Measurements from ENCODE around the gene ATP2C1. TPM values are rescaled to one million over a fixed set of nuclear protein-coding genes. Genes with fewer than 3 reads are reported as not detected.

The ATP2C1 gene
- total RNA-seq, 8 experiments from 2014 or later = 41.6 to 79.3 (median 65.7) TPM

DNA sequence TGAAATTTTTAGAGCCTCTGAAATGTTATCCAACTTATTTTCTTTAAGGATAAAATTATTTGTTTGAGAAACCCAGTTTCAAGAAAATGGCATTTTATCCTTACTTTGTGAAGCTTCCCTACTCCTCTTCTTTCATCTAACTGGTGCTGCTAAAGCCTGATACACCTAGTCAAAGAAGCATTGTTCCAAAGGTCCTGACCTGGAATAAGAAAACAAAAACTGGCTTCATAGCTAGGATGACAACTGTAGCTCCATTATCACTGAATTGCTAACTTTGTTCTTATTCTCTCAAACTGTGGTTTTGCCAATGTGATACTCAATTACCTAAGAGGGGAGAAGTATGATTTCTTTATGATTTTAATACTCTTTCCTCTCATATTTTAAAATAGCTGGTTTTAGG is 27.6 kb upstream of the ATP2C1 start:
- in situ Hi-C loops (cut with MboI; ENCODE audit: low pct_unique_long_range_greater_than_20kb in 2 of 9, low sequenced_read_pairs in 9 of 9, unreplicated experiment in 9 of 9) = no loop called here
- ATAC-seq (replicated peaks in 6 of 8) = no peak
- Histone ChIP-seq H3K4me1 (replicated peaks in 1 of 2) (no peaks in the 10 kb centered on the region), H3K27ac (no peak overlapping the region), H3K4me3 (no peak overlapping the region)

DNA sequence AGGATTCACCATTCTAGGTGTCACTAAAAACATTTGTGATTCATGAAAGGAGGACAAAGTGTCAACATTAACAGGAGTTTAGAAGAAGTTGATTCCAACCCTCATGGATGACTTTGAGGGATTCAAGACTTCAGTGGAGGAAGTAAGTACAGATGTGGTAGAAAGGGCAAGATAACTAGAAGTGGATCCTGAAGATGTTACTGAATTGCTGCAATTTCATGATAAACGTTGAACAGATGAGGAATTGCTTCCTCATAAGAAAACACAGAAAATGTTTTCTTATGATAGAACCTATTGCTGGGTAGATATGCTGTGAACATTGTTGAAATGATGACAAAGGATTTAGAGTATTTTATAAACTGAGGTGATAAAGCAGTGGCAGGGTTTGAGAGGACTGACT is 23.5 kb upstream of the ATP2C1 start:
- 20 to 100% (median 69%) methylated on average over 1 of the region's 1 CpG; no CpG with 5 or more reads in 4 of the 10 experiments for WGBS, 10 experiments
- H3K4me1 ChIP-seq (replicated peaks in 1 of 2) = no peaks in the 10 kb centered on the region
- in situ Hi-C loops (cut with MboI; ENCODE audit: low pct_unique_long_range_greater_than_20kb in 2 of 9, low sequenced_read_pairs in 9 of 9, unreplicated experiment in 9 of 9) = no loop called here
- no peak for ATAC-seq (replicated peaks in 6 of 8)
- H3K4me3 ChIP-seq = no peak overlapping the region
- no peak overlapping the region for H3K27ac ChIP-seq

DNA sequence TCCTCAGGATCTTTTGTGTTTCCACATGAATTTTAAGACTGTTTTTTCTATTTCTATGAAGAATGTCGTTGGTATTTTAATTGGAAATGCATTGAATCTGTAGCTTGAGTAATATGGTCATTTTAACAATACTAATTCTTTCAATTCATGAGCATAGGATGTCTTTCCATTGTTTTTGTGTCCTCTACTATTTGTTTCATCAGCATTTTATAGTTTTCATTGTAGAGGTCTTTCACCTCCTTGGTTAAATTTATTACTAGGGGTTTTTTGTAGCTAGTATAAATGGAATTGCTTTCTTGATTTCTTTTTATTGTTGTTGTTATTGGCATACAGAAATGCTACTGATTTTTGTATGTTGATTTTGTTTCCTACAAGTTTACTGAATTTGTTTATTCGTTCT is 17.3 kb upstream of the ATP2C1 start:
- Histone ChIP-seq H3K4me1 (replicated peaks in 1 of 2) (no peaks in the 10 kb centered on the region), H3K27ac (no peak overlapping the region), H3K4me3 (no peak overlapping the region)
- in situ Hi-C loops (cut with MboI; ENCODE audit: low pct_unique_long_range_greater_than_20kb in 2 of 9, low sequenced_read_pairs in 9 of 9, unreplicated experiment in 9 of 9) = loop anchor here in 4 of 9 experiments (25.0 kb wide), 1 partner anchor 114 kb away; no protein-coding TSS in a partner anchor
- no peak for ATAC-seq (replicated peaks in 6 of 8)
- WGBS, 10 experiments = 3 to 60% (median 45%) methylated on average over 1 to 2 of the region's 2 CpGs

- ATAC-seq (replicated peaks in 6 of 8) = no peak
- H3K27ac ChIP-seq = no peak overlapping the region
- in situ Hi-C loops (cut with MboI; ENCODE audit: low pct_unique_long_range_greater_than_20kb in 2 of 9, low sequenced_read_pairs in 9 of 9, unreplicated experiment in 9 of 9) = loop anchor here in 4 of 9 experiments (25.0 kb wide), 1 partner anchor 116 kb away; no protein-coding TSS in a partner anchor
- no peak overlapping the region for H3K4me3 ChIP-seq
- H3K4me1 ChIP-seq (replicated peaks in 1 of 2) = no peaks in the 10 kb centered on the region
Measured at GRCh38 chr3:130878464-130878863, 15.4 kb upstream of the ATP2C1 start.

GRCh38 chr3:130889416-130889946 is 4.4 kb upstream of the ATP2C1 start:
- H3K4me1 ChIP-seq (replicated peaks in 1 of 2) = peaks cover 0 to 5% of the 10 kb centered on the region in 2 donors
- H3K27ac ChIP-seq = no peak overlapping the region
- ATAC-seq (replicated peaks in 6 of 8) = no peak
- H3K4me3 ChIP-seq = no peak overlapping the region
- in situ Hi-C loops (cut with MboI; ENCODE audit: low pct_unique_long_range_greater_than_20kb in 2 of 9, low sequenced_read_pairs in 9 of 9, unreplicated experiment in 9 of 9) = loop anchor here in 4 of 9 experiments (25.0 kb wide), 1 partner anchor 127 kb away; no protein-coding TSS in a partner anchor
- WGBS, 10 experiments = 0 to 100% (median 53%) methylated on average over 1 of the region's 1 CpG

- H3K4me1 ChIP-seq (replicated peaks in 1 of 2) = peaks cover 2 to 20% of the 10 kb centered on the region in 2 donors
- WGBS, 10 experiments = 0 to 13% (median 1%) methylated on average over 2 to 13 of the region's 14 CpGs
- H3K4me3 ChIP-seq = peak overlapping the region; percentile 66 to 96 (median 84)
- peak; percentile 0 to 33 (median 6) for ATAC-seq (replicated peaks in 6 of 8)
- H3K27ac ChIP-seq = peak overlapping the region; percentile 91 to 92
- in situ Hi-C loops (cut with MboI; ENCODE audit: low pct_unique_long_range_greater_than_20kb in 2 of 9, low sequenced_read_pairs in 9 of 9, unreplicated experiment in 9 of 9) = loop anchor here in 5 of 9 experiments (10.0 to 25.0 kb wide), 2 partner anchors 131 to 138 kb away; no protein-coding TSS in a partner anchor
Measured at GRCh38 chr3:130892759-130893375, 1.0 kb upstream of the ATP2C1 start.

- peak; percentile 5 to 63 (median 42) for ATAC-seq (replicated peaks in 6 of 8)
Measured at GRCh38 chr3:130894130-130894985, 474 bp downstream of the ATP2C1 start.

DNA sequence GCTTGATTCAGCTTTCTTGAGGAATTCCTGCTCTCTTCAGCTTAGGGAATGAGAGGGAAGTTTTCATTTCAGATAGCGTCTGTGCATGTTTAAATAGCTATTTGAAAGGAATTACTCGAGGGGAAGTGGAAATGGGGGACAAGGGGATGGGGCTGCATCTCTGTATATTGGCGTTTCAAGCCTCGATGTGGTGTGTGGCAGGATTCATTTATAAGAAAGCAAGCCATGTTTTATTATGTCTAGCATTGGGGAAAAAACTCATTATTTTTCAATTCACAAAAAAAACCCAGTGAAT is 1.0 kb downstream of the ATP2C1 start:
- Histone ChIP-seq H3K4me1 (replicated peaks in 1 of 2) (peaks cover 2 to 27% of the 10 kb centered on the region in 2 donors), H3K4me3 (peak overlapping the region; percentile 66 to 96 (median 84)), H3K27ac (peak overlapping the region; percentile 81 to 92)
- WGBS, 10 experiments = 0% methylated on average over 1 to 4 of the region's 4 CpGs; no CpG with 5 or more reads in 3 of the 10 experiments
- in situ Hi-C loops (cut with MboI; ENCODE audit: low pct_unique_long_range_greater_than_20kb in 2 of 9, low sequenced_read_pairs in 9 of 9, unreplicated experiment in 9 of 9) = loop anchor here in 5 of 9 experiments (10.0 to 25.0 kb wide), 2 partner anchors 133 to 140 kb away; no protein-coding TSS in a partner anchor
- no peak for ATAC-seq (replicated peaks in 6 of 8)

More at GRCh38 chr3:130894130-130894985, 474 bp downstream of the ATP2C1 start:
- peak overlapping the region; percentile 66 to 96 (median 84) for H3K4me3 ChIP-seq
- peaks cover 2 to 25% of the 10 kb centered on the region in 2 donors for H3K4me1 ChIP-seq (replicated peaks in 1 of 2)
- peak overlapping the region; percentile 81 to 92 for H3K27ac ChIP-seq
- in situ Hi-C loops (cut with MboI; ENCODE audit: low pct_unique_long_range_greater_than_20kb in 2 of 9, low sequenced_read_pairs in 9 of 9, unreplicated experiment in 9 of 9) = loop anchor here in 5 of 9 experiments (10.0 to 25.0 kb wide), 2 partner anchors 132 to 140 kb away; no protein-coding TSS in a partner anchor
- WGBS, 10 experiments = 0 to 6% (median 2%) methylated on average over 2 to 7 of the region's 52 CpGs; no CpG with 5 or more reads in 7 of the 10 experiments

DNA sequence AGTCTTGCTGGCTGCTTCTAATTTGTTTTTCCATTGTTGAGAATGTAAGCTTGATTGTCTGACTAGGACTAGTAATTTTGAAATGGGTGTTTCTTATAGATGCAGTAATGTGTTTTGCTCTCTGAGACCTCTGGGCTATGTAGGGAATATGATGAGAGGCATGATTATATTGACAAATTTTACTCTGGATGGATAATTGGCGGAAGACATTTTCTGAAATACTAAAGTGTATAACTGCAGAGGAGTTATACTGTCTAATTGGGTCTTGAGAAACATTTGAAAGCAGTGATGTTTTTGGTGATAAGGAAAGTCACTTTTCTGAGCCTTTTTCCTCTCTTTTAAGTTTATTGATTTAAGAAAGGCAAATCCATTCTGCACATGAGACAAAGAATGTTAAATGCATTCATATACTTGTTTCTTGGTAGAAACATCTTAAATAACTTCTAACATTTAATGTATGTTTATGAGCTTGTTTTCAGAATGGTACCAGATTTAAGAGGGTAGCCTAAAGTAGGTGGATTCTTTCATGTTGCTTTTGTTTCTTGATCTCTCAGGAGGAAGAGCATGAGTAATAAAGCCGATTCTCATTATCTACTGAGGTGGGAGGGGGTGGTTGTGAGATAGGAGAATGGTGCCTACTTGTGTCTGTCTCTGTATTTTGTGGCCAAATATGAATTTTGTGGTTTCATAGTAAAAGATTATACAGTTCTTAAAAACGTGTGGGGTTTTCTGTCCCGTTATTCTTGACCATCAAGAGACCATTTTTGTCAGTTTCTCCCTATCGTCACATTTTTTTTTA is 2.0 kb downstream of the ATP2C1 start:
- peak overlapping the region; percentile 66 to 96 (median 84) for H3K4me3 ChIP-seq
- in situ Hi-C loops (cut with MboI; ENCODE audit: low pct_unique_long_range_greater_than_20kb in 2 of 9, low sequenced_read_pairs in 9 of 9, unreplicated experiment in 9 of 9) = loop anchor here in 5 of 9 experiments (10.0 to 25.0 kb wide), 2 partner anchors 134 to 141 kb away; no protein-coding TSS in a partner anchor
- peaks cover 2 to 27% of the 10 kb centered on the region in 2 donors for H3K4me1 ChIP-seq (replicated peaks in 1 of 2)
- H3K27ac ChIP-seq = no peak overlapping the region
- no peak for ATAC-seq (replicated peaks in 6 of 8)
- 46 to 89% (median 55%) methylated on average over 4 to 5 of the region's 5 CpGs; no CpG with 5 or more reads in 1 of the 10 experiments for WGBS, 10 experiments

GRCh38 chr3:130897316-130897715 is 3.4 kb downstream of the ATP2C1 start:
- no peak for ATAC-seq (replicated peaks in 6 of 8)
- 57 to 100% (median 87%) methylated on average over 1 to 2 of the region's 2 CpGs; no CpG with 5 or more reads in 2 of the 10 experiments for WGBS, 10 experiments
- Histone ChIP-seq H3K4me3 (no peak overlapping the region), H3K4me1 (replicated peaks in 1 of 2) (peaks cover 2 to 27% of the 10 kb centered on the region in 2 donors), H3K27ac (no peak overlapping the region)
- in situ Hi-C loops (cut with MboI; ENCODE audit: low pct_unique_long_range_greater_than_20kb in 2 of 9, low sequenced_read_pairs in 9 of 9, unreplicated experiment in 9 of 9) = loop anchor here in 5 of 9 experiments (10.0 to 25.0 kb wide), 2 partner anchors 135 to 143 kb away; no protein-coding TSS in a partner anchor

DNA sequence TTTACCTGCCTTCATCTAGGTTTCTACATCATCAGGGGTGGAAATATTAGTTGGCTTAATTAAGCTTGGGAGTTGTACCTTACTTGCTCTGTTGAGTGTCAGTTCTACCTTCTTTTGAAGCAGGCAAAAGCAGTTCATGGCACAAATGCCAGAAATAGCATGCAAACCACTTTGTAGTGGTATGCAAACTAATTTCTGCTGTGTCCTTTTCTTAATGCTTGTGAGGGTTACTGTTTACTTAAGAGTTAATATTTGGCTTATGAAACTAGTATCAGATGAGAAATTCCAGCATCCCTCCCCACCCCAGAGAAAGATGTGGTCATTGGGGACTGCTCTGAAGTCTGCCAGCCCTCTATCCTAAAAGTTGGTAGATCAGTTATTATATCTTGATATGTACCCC is 7.1 kb downstream of the ATP2C1 start:
- H3K4me1 ChIP-seq (replicated peaks in 1 of 2) = peaks cover 2 to 22% of the 10 kb centered on the region in 2 donors
- in situ Hi-C loops (cut with MboI; ENCODE audit: low pct_unique_long_range_greater_than_20kb in 2 of 9, low sequenced_read_pairs in 9 of 9, unreplicated experiment in 9 of 9) = no loop called here
- no peak overlapping the region for H3K4me3 ChIP-seq
- no peak overlapping the region for H3K27ac ChIP-seq
- peak in 1 of 8 experiments; percentile 13 for ATAC-seq (replicated peaks in 6 of 8)

- Histone ChIP-seq H3K4me1 (replicated peaks in 1 of 2) (peaks cover 0 to 17% of the 10 kb centered on the region in 2 donors), H3K4me3 (no peak overlapping the region), H3K27ac (no peak overlapping the region)
- in situ Hi-C loops (cut with MboI; ENCODE audit: low pct_unique_long_range_greater_than_20kb in 2 of 9, low sequenced_read_pairs in 9 of 9, unreplicated experiment in 9 of 9) = no loop called here
- 0 to 100% (median 87%) methylated on average over 1 to 6 of the region's 6 CpGs; no CpG with 5 or more reads in 2 of the 10 experiments for WGBS, 10 experiments
- ATAC-seq (replicated peaks in 6 of 8) = peak in 1 of 8 experiments; percentile 22
Measured at GRCh38 chr3:130901463-130902204, 7.8 kb downstream of the ATP2C1 start.

Data from motor neuron (in vitro differentiated cells).